ENCODE measurements around the gene CDC14B. TPM values are rescaled to one million over a fixed set of nuclear protein-coding genes. Genes with fewer than 3 reads are reported as not detected.

The CDC14B gene
- total RNA-seq, 1 donor from 2014 or later, result 8.4 TPM

DNA sequence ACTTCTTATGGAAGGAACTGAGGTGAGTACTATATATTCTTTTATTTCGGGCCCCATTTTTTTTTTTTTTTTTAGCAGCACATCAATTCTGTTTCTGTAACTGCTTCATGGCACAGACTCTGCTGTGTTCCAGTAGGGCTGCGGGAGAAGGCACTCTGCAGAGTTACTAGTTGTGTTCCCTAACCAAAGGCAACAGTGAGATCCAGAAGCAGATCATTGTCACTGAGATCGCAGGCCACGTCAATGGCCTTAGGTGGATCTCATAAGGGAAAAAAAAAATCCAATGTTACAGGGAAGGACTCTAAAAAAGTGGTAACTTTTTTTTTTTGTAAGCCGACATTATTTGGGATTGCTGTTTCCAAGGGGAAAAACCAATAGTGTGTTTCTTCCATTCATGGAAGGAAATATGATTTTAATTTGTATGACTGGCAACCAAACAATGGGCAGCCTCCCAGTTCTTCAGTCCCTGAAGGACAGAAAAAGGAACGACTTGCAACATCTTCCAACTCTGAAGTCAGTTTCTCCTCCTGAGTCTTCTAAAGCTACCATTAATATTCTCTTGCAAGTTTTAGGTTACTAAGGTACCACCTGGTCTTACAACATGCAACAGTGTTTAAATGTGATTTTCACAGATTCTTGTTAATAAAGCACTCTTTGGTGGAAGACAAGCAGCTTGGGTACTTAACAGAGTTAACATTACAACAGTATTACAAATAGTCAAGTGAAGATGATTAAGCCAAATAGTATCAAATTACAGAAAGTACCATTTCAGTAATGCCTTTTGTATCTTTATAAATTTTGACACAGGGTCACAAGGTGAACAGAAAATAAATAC lies 116.9 kb downstream of the CDC14B start:
- no peak for DNase-seq (ENCODE audit: low spot score)

DNA sequence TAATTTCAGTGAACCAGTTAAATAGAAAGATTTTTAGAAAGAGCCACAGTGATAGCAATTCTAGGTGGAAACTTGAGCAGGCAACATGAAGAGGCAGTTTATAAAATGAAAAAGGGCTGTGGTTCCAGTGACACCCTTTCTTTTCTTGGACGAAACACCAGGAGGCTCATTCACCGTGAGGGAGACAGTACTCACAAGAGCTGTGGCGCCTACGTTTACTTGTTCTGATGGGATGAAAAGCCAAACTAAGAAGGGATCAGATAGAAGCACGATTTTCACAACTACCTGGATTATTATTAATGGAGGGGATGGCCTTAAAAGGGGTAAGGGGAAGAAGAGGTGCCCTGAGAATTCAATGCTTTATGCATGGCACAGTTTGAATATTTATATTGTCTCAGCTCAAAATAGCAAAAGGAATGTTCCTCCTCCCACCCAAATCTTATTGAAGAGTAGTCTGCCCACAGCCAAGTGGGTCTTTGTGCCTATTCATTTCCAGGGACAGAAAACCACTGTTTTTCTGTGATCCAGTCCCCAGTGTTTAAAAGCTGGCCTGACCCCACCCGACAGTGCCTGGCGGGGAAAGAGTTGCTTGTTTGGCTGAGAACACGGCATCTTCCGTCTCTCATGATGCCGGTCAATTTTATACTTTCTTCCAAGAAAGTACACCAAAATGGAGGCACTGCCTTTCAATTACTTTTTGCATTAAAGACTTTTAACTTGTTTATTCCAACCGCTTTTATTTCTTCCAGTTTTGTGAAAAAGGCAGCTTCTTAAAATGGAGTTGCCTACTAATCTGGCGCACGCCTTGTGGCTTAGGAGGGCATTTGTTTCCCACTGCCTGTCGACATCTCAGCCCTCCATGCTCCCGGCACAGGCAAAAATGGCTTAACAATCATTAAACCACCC lies 117.8 kb downstream of the CDC14B start:
- DNase-seq (ENCODE audit: low spot score), result no peak

DNA sequence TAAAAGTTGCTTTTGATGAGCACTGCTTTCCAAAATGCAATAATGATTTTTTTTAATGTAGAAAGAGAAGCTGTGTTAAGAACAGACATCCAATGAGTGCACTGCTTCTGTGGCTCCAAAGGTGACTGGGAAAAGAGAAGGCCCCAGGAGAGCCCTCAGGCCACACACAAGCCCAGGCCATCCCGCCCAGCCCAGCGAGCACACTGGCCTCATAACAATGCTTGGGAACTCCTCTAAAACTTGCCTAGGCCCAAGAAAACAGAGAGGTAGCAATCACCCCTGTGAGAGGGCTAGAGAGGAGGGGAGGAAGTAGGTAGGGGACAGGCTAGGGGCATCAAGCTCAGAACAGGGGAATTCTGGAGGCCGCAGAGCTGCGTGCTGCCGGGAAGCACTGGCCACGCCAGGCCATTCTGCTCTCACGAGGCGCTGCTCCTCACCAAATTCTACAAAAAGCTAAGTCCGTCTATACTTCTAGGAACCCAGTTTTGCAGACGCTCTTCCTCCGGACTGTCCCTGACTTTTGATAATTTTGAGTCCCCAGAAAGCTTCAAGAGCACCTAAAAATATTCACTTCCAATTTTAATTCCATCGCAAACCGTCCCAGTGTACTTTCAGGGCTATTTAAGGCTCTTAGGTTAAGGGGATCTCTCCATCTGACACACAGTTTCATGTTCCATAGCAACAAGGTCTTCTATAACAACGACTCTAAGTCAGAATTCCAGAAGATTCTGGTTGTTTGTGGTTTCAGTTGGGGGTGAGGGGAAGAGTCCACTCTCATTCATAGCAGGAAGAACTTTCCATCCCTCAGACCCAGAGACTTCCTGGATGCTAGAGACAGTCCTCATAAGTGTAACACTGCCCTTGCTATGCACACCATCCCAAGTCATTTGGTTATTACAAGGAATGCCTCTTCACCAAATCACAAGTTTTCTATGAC lies 118.7 kb downstream of the CDC14B start:
- no peak for DNase-seq (ENCODE audit: low spot score)

DNA sequence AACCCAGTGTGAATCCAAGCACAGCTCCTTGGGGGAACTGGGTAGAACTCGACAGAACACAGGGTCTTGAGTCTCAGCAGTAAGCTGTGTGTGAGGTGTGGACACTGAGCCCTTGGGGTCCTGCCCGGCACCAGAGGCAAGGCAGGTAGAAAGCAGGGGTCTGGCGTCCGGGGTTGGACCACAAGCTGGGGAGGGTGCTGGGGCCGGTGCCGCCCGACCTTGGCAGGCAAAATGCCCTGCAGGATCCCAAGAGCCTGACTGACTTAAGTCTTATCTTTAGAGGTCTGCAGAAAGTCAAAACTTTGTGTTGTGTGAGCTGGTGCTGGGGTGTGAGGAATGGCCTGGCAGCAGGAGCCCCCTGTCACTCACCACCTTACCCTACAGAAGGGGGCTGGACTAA lies 120.4 kb downstream of the CDC14B start:
- DNase-seq (ENCODE audit: low spot score), result no peak

DNA sequence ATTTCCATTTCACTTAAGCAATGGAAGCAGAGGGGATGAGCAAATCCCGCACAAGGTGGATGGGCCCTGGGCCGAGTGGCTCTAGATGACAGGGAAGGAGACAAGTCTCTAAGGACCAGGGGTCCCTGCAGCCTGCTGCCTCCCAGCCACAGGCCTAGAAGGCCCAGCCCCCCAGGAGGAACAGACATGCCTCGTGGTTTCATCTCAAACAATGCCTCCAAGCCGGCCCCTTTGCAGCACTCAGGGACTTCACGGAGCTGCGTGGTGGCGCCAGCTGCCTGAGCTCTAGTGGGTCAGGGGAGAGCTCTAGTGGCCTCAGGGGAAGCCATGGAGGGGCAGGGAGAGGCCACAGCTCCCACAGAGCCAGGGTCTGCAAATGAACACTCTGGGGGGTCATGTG lies 120.8 kb downstream of the CDC14B start:
- DNase-seq (ENCODE audit: low spot score), result no peak

DNA sequence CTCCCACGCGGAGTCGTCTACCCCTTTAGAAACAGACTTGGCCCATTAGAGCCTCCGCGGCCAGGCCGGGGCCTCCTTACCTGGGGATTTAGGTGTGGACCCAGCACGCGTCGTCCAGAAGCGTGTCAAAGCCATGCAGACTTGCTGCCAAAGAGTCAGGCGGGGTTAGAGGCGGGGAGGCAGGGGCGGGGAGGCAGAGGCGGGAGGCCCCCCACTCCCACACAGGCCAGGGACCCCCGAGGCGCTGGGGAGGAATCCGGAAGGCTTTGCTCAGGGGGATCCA lies 122.6 kb downstream of the CDC14B start:
- DNase-seq (ENCODE audit: low spot score), result no peak

DNA sequence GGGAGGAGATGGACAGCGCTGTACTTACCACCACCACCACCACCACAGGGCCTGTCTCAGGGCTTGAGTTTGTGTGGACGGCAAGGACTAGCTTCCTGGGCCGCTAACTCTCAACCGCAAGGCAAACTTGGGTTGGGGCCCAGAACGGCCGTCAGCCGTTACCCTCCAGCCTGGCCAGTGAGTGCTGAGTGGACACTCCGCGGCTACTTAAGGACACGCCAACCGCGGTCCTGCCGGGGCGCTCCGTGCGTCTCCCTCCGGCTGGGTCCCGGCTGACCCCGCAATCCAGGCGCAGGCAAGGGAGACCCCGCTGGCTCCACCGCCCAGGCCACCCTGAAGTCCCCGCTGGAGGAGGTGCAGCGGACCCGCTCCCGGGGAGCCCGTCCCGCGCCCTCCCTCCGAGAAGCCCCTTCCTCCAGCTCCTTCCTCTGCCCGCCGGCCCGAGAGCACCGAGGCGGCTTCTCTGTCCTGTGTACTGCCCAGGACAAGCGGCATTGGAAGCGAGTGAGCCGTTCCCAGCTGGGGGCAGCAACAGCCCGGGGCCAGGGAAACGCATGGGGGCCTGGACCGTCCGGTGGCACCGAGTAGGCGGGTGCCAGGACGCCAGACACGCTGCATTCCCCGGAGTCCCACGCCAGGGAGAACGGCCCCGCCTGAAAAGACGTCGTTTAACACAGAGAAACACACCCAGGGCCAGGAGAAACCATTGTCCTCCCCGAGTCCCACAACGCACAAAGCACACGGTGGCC lies 123.1 kb downstream of the CDC14B start:
- no peak for DNase-seq (ENCODE audit: low spot score)

DNA sequence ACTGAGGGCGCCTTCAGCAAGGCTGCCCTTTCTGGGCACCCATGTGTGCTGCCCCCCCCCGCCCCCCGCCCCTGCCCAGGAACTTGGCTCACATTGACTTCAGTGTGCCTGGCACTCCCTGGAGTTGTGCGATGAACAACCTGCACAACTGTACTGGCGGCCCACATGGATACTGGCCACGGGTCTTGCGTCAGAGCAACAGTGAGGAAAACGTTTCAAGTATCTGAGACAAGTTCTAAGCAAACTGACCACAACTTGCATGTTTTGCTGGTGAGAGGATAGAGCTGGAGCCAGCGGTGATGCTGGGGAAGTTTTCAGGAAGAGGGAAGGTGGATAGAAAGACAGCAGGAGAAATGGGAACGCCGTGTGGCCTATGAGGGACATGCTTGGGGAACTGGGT lies 124.3 kb downstream of the CDC14B start:
- no peak for DNase-seq (ENCODE audit: low spot score)

DNA sequence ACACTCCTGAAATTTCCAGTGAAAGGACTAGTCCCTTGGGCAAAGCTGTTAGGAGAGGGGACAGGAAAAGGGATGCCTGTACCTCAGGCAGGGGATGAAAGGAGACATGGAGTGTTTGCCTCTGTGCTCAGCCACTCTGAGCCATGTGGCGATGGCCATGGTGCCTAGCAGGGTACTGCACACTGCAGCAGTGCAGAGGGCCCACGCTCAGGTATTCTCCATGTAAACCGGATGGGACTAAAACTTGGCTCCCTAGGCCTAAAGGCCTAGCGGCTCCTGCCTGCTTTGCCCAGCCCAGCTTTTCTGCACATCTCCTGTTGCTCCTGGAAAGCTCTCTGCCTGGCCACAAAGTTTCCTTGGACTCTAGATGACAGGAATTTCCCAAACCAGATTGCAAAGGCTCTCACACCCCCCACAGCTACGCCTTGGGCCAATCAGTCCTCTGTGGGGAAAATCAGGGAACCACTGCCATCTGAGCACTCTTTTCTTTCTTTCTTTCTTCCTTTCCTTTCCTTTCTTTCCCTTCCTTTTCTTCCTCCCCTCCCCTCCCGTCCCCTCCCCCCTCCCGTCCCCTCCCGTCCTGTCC lies 125.3 kb downstream of the CDC14B start:
- no peak for DNase-seq (ENCODE audit: low spot score)

DNA sequence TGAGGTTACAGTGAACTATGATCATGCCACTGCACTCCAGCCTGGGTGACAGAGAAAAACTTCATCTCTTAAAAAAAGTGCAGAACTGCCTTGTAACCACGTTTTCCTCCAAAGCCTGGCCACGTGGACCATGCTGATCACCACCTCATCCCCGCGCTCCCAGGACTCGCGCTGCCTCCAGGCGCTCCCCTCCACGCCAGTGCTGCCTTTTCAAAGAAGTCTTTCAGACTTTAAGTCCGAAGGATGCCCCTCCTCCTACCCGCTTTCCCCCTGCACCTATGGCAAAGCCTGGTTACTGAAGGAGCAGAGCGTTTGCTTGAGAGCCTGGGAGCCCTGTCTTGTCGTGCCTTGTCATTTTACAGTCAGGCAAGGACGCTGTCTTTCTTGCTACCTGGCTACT lies 125.9 kb downstream of the CDC14B start:
- no peak for DNase-seq (ENCODE audit: low spot score)

DNA sequence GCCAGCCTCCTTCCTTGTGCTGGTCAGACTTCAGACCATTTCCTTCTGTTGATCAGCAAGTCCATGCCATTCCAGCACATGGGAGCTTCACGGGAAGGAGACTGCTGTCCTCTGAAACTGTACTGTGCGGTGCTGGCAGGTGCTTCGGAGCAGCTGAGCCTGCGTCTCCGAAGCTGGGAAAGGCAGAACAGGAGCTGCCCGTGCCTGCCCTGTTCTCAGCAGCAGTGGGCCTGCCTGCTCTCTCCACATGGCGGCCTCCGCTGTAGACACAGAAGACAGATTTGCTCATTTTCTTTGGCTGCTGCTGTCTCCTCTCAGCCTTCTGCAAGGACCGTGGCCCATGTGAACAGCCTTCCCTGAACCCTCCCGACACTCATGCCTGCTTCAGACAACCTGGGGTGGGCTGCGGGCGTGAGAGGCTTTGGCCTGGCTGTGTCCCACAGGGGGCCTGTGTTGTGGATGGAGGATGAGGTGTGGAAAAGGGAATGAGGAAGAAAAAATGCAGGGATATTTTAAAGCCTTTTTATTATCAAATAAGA lies 126.6 kb downstream of the CDC14B start:
- no peak for DNase-seq (ENCODE audit: low spot score)

DNA sequence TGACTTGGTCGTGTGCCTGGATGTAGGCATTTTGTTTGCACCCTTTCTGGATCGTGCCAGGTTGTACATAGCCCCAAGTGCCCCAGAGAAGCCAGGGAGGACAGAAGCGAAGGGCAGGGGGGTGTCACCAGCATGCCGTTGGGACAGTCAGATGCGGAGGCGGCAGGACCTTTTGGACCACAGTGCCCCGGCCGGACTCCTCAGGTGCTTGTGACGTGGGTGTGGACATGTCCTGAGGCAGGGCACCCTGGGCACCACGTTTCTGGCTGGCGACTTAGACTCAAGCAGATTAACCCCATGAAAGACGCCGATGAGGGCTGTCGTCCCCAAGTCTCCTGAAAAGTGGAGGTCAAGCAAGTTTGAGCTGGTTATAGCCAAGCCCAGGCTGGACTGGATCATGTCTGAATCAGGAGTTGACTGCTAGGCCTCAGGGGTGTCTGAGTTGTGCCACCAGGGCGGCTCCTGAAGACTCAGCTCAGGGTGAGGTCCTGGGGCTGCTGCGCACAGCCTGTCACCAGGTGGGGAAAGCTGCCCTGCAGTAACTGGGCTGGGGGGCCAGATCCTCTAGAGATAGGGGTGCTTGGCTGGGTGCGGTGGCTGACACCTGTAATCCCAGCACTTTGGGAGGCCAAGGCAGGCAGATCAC lies 127.6 kb downstream of the CDC14B start:
- no peak for DNase-seq (ENCODE audit: low spot score)

DNA sequence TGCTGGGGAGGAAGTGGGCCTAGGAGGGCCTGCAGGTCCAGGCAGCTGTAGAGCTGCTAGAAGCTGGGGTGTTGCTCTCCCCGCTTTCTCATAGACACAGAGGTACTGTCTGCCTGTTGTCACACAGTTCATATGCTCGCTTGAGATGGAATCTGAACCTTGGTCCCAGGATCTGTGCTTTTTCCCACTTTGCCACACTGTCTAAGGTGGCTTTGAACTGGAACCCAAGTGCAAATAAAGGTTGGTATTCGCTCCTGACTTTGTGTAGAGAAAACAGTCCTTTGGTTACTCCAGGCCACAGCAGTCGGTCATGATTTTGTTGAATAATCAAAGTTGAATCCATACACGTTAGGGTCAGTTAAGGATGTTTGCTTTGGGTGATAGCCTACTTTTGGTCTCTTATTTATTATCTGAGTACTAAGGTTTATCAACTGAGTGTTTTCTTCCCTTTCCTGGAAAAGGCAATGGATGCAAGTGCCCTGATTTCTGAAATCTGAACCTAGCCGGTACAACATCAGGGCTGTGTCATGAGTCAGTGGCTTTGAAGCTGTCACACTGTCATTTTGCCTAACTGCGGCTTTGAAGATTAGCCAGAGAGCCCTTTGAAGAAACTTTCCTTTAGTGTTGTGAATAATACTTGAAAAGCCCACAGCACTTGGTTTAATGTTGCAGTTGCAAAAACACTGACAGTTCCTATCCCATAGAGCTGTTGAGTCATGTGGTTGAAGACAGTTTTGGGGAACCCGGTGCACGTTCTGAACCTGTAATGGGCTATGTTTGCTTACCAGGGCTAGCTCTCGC lies 128.4 kb downstream of the CDC14B start:
- no peak for DNase-seq (ENCODE audit: low spot score)

DNA sequence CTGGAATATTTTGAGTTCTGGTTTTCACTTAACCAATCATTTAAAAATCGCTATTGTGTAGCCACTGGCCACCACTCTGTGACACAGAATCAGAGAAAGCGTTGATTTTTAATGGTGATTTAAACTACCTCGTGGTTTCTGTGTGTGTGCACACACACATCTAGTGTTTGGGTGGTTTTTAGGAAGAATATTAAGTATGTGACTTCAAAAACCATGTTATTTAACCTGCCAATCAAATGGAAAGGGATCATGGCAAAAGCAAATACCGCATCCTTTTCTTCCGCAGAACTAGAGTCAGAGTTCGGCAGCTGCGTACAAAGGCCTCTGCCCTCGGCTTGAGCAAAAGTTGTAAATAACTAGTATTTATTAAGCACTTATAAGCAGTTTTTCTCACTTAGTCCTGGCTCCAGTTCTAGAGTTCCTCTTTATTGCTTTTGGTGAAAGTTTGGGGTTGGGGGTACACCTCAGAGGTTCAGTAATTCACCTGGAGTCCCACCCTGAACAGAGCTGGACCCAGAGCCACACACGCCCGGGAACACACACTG lies 129.0 kb downstream of the CDC14B start:
- DNase-seq (ENCODE audit: low spot score), result no peak

DNA sequence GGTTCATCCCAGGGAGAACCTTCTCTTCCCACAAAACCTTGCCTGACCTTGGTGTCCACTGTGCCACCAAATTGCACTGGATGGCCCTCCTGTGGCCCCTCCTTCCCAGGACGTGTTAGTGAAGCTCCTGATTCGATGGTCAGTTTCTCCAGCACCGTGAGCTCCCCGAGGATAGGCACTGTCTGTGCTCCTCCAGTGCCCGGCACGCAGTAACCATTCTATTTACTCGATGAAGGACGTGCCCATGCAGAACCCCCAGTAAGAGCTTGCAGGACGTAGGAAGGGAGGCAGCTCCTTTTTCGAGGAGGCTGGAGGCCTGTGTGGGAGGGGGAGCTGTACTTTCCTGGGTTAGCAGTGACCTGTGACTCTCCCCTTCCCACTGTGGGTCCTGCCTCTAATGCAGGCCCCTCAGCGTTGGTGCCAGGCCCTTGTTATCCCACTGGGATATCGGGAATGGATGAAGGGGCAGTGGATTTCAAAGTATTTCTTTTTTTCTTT lies 130.1 kb downstream of the CDC14B start:
- DNase-seq (ENCODE audit: low spot score), result no peak

DNA sequence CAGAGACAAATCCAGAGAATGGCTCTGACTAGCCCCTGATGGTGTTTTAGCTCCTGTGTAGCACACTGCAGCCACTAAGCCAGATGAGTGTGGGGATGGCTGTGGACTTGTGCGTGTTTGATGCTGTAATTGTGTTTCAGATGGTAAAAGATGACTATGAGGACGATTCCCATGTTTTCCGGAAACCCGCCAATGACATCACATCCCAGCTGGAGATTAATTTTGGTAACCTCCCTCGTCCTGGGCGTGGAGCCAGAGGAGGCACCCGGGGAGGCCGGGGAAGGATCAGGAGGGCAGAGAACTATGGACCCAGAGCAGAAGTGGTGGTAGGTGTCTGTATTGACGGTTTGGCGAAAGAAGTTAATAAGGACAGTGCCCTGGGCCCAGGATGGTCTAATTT lies 131.7 kb downstream of the CDC14B start:
- peak; percentile 20 for DNase-seq (ENCODE audit: low spot score)

DNA sequence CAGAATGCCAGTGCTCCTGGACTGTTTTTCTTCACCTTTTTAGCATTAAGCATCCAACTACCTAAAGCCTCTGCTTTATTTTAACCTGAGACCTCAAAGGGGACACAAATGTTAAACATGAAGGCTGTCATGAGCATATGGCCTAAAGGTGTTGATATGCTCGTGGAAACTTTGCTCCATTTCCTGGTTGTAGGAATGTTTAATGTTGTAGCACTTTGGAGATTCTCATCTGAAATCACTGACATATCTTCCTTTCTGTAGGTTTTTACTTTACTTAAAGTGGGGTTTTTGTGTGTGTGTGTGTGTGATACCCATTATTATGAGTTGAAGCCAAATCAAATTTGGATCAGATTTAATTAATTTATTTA lies 132.6 kb downstream of the CDC14B start:
- no peak for DNase-seq (ENCODE audit: low spot score)

DNA sequence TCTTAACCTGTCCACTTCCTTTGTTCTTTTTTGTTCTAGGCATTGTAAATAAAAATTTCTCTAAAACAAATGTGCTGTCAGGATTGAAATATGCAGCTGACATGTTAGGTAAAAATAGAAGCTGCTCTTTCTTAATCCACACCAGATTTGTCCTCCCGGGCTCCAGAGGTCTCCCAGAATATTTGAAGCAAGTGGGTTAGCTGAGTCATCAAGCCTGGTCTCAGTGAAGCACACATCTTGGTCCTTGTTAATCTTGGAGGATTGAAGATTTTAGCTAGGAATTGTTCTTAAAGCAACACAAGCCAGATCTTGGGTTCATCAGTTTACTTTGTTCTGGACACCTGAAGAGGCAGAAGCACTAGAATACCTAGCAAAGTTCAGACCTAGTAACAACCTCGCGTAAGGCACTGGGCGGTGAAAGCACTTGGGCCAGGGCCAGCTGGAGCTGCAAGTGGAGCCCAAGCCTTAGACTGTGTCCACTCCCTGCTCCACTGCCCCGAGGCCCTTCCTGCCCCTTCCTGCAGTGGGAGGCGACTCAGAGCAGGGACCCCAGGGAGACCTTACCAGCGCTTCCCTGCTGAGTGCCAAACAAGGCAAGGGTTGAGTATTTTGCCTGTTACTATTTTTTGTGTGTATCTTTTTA lies 133.1 kb downstream of the CDC14B start:
- peak; percentile 92 for DNase-seq (ENCODE audit: low spot score)

Data from umbilical cord (tissue), 2 donors.